ENCODE results near the gene TAC4.

Gene TAC4

GRCh38 chr17:49848019-49848473 is at the start of gene TAC4:
TAC4 (minus strand) TSS chr17:49848069; CDS start chr17:49848017, 52 bp downstream.
- DNase-seq (ENCODE audit: low read depth): no peak

GRCh38 chr17:49896860-49897259 is 49.0 kb upstream of the TAC4 start:
- DNase-seq (ENCODE audit: low read depth): no peak

- DNase-seq (ENCODE audit: low read depth): no peak
Observed at GRCh38 chr17:49896222-49896621, 48.4 kb upstream of the TAC4 start.

- DNase-seq (ENCODE audit: low read depth): no peak
Observed at GRCh38 chr17:49895812-49896211, 47.9 kb upstream of the TAC4 start.

GRCh38 chr17:49894761-49895160 is 46.9 kb upstream of the TAC4 start:
- DNase-seq (ENCODE audit: low read depth): no peak

- no peak for DNase-seq (ENCODE audit: low read depth)
Observed at GRCh38 chr17:49891694-49892389, 44.0 kb upstream of the TAC4 start.

- no peak for DNase-seq (ENCODE audit: low read depth)
Observed at GRCh38 chr17:49891271-49891670, 43.4 kb upstream of the TAC4 start.

- no peak for DNase-seq (ENCODE audit: low read depth)
Observed at GRCh38 chr17:49890852-49891251, 43.0 kb upstream of the TAC4 start.

GRCh38 chr17:49890077-49890821 is 42.4 kb upstream of the TAC4 start:
- no peak for DNase-seq (ENCODE audit: low read depth)

GRCh38 chr17:49889500-49889899 is 41.6 kb upstream of the TAC4 start:
- DNase-seq (ENCODE audit: low read depth): no peak

- no peak for DNase-seq (ENCODE audit: low read depth)
Observed at GRCh38 chr17:49887744-49888360, 40.0 kb upstream of the TAC4 start.

- no peak for DNase-seq (ENCODE audit: low read depth)
Observed at GRCh38 chr17:49887086-49887743, 39.3 kb upstream of the TAC4 start.

GRCh38 chr17:49886036-49886435 is 38.2 kb upstream of the TAC4 start:
- no peak for DNase-seq (ENCODE audit: low read depth)

GRCh38 chr17:49882434-49882833 is 34.6 kb upstream of the TAC4 start:
- no peak for DNase-seq (ENCODE audit: low read depth)

GRCh38 chr17:49881054-49881402 is 33.2 kb upstream of the TAC4 start:
- no peak for DNase-seq (ENCODE audit: low read depth)

GRCh38 chr17:49880291-49881053 is 32.6 kb upstream of the TAC4 start:
- DNase-seq (ENCODE audit: low read depth): peak; percentile 57

GRCh38 chr17:49878931-49879904 is 31.3 kb upstream of the TAC4 start:
- DNase-seq (ENCODE audit: low read depth): no peak

- no peak for DNase-seq (ENCODE audit: low read depth)
Observed at GRCh38 chr17:49875685-49876084, 27.8 kb upstream of the TAC4 start.

- DNase-seq (ENCODE audit: low read depth): no peak
Observed at GRCh38 chr17:49874911-49875310, 27.0 kb upstream of the TAC4 start.

GRCh38 chr17:49873926-49874325 is 26.1 kb upstream of the TAC4 start:
- no peak for DNase-seq (ENCODE audit: low read depth)

GRCh38 chr17:49873466-49873865 is 25.6 kb upstream of the TAC4 start:
- no peak for DNase-seq (ENCODE audit: low read depth)

All from stimulated activated CD8-positive, alpha-beta memory T cell treated with anti-CD3 and anti-CD28 coated beads, Interleukin-4, amount 100 ng/mL, for 24 hours (primary cell).